Cardiac fibroblast (primary cell): Measurements from ENCODE around the gene UNC13C.
"Not testable (repeated sequence)": the region's sequence is repeated elsewhere in the genome, so short reads cannot be mapped to it uniquely, and the experiment has no call there.

Experiments
- DNase-seq, 2 donors: peaks; one replicate each; pipeline versions ENCODE4 v3.0.0 to v3.0.0-alpha.2; 2010; ENCODE audit warnings: low read depth in 2 of 2
- H3K4me3 ChIP-seq, 2 donors: replicated peaks in 1 of 2; 1 replicate in 1 of 2; 2 replicates in 1 of 2; pipeline ENCODE4 v1.5.1; 2011; ENCODE audit warnings: low read depth in 2 of 2, low read length in 2 of 2, mild to moderate bottlenecking in 2 of 2, moderate library complexity in 1 of 2
- CTCF ChIP-seq: IDR thresholded peaks from one replicate; pipeline ENCODE4 v1.5.1; 2011; ENCODE audit warnings: low read depth, mild to moderate bottlenecking, low read length, inconsistent platforms

The UNC13C gene

GRCh38 chr15:53978253-53978906 is at the start of gene UNC13C:
UNC13C (plus strand) TSS chr15:53978441; CDS start chr15:54012904, 34,463 bp downstream.
- H3K4me3 ChIP-seq: no peak within 1 kb of the TSS
- TF ChIP-seq CTCF: no peak
- DNase-seq: no peak

- DNase-seq: no peak
- no peak overlapping the region for H3K4me3 ChIP-seq
- no peak for TF ChIP-seq CTCF
Observed at GRCh38 chr15:53936137-53936536, 42.1 kb upstream of the UNC13C start.

- not testable (repeated sequence) for DNase-seq, H3K4me3 ChIP-seq
Observed at GRCh38 chr15:53937632-53938031, 40.6 kb upstream of the UNC13C start.

GRCh38 chr15:53950572-53950971 is 27.7 kb upstream of the UNC13C start:
- no peak overlapping the region for H3K4me3 ChIP-seq
- DNase-seq: no peak
- TF ChIP-seq CTCF: no peak

GRCh38 chr15:53955396-53955795 is 22.8 kb upstream of the UNC13C start:
- TF ChIP-seq CTCF: no peak
- H3K4me3 ChIP-seq: no peak overlapping the region
- DNase-seq: no peak

- peak; percentile 38 for TF ChIP-seq CTCF
- peak; percentile 6 to 33 for DNase-seq
- no peak overlapping the region for H3K4me3 ChIP-seq
Observed at GRCh38 chr15:53962646-53963561, 15.3 kb upstream of the UNC13C start.

GRCh38 chr15:53963801-53964200 is 14.4 kb upstream of the UNC13C start:
- H3K4me3 ChIP-seq: no peak overlapping the region
- no peak for DNase-seq
- no peak for TF ChIP-seq CTCF
